Parathyroid adenoma (tissue), 2 donors: Measurements from ENCODE around the gene TMEM208.

Experiments used
- H2AFZ ChIP-seq: fragments of 300-600 bp; sonication (generic); one replicate; pipeline ENCODE4 v1.7.0; 2017; ENCODE audit warnings: antibody characterized with exemption, mild to moderate bottlenecking
- H3K27ac ChIP-seq: fragments of 300-600 bp; sonication (generic); one replicate; pipeline ENCODE4 v1.7.0; 2017
- H3K27me3 ChIP-seq: fragments of 300-600 bp; sonication (generic); one replicate; pipeline ENCODE4 v1.7.0; 2017; ENCODE audit warnings: low read length; ENCODE audit not compliant: control insufficient read depth, insufficient read depth
- H3K36me3 ChIP-seq: fragments of 300-600 bp; sonication (generic); one replicate; pipeline ENCODE4 v1.7.0; 2017; ENCODE audit warnings: low read length; ENCODE audit not compliant: control insufficient read depth, insufficient read depth
- H3K4me1 ChIP-seq: fragments of 300-600 bp; sonication (generic); one replicate; pipeline ENCODE4 v1.7.0; 2017; ENCODE audit warnings: control low read depth
- H3K4me2 ChIP-seq: fragments of 300-600 bp; sonication (generic); one replicate; pipeline ENCODE4 v1.7.0; 2017; ENCODE audit warnings: low read length
- H3K4me3 ChIP-seq: fragments of 300-600 bp; sonication (generic); one replicate; pipeline ENCODE4 v1.7.0; 2017; ENCODE audit warnings: low read depth, low read length
- H3K79me2 ChIP-seq: fragments of 300-600 bp; sonication (generic); one replicate; pipeline ENCODE4 v1.7.0; 2017; ENCODE audit warnings: control low read depth
- H3K9ac ChIP-seq: fragments of 300-600 bp; sonication (generic); one replicate; pipeline ENCODE4 v1.7.0; 2017; ENCODE audit warnings: mild to moderate bottlenecking
- H3K9me3 ChIP-seq: fragments of 300-600 bp; sonication (generic); one replicate; pipeline ENCODE4 v1.7.0; 2017; ENCODE audit warnings: low read length; ENCODE audit not compliant: control insufficient read depth
- CTCF ChIP-seq: fragments of 300-600 bp; sonication (generic); IDR thresholded peaks from one replicate; pipeline ENCODE4 v1.7.0; 2017; ENCODE audit warnings: antibody characterized with exemption, mild to moderate bottlenecking
- donor health status: primary hyperparathyroidism.

Gene TMEM208

GRCh38 chr16:67226804-67227566 lies at the start of gene TMEM208:
Gene TMEM208 (plus strand): TSS chr16:67227130. CDS start chr16:67227219, 89 bp downstream.
- peak within 1 kb of the TSS; percentile 88 for H3K4me2 ChIP-seq
- no peaks in the 10 kb centered on the region for H3K27me3 ChIP-seq
- peak within 1 kb of the TSS; percentile 46 for H3K27ac ChIP-seq
- no peaks in the 10 kb centered on the region for H3K9me3 ChIP-seq
- TF ChIP-seq CTCF, result no peak
- peaks cover 21% of the 10 kb centered on the region for H3K4me1 ChIP-seq
- H3K79me2 ChIP-seq, result peaks cover 8% of the 10 kb centered on the region
- peak within 1 kb of the TSS; percentile 28 for H3K9ac ChIP-seq
- peak within 1 kb of the TSS; percentile 93 for H3K4me3 ChIP-seq
- peak within 1 kb of the TSS; percentile 54 for H2AFZ ChIP-seq
- H3K36me3 ChIP-seq, result no peaks in the 10 kb centered on the region

- Histone ChIP-seq H3K9ac (no peak overlapping the region), H3K4me1 (peaks cover 15% of the 10 kb centered on the region)
- TF ChIP-seq CTCF, result peak; percentile 12
Measured at GRCh38 chr16:67177743-67178699, 48.9 kb upstream of the TMEM208 start.

GRCh38 chr16:67179421-67180080 lies 47.4 kb upstream of the TMEM208 start:
- H3K36me3 ChIP-seq, result no peaks in the 10 kb centered on the region
- no peak for TF ChIP-seq CTCF
- H3K4me1 ChIP-seq, result peaks cover 12% of the 10 kb centered on the region
- H3K4me3 ChIP-seq, result no peak overlapping the region
- H3K4me2 ChIP-seq, result no peak overlapping the region
- H3K27ac ChIP-seq, result no peak overlapping the region
- H3K27me3 ChIP-seq, result no peaks in the 10 kb centered on the region
- H2AFZ ChIP-seq, result no peak overlapping the region
- H3K9ac ChIP-seq, result no peak overlapping the region
- no peaks in the 10 kb centered on the region for H3K79me2 ChIP-seq
- H3K9me3 ChIP-seq, result no peaks in the 10 kb centered on the region

More at GRCh38 chr16:67177743-67178699, 48.9 kb upstream of the TMEM208 start:
- Histone ChIP-seq H3K27ac (peak overlapping the region; percentile 40), H3K79me2 (no peaks in the 10 kb centered on the region), H3K36me3 (no peaks in the 10 kb centered on the region), H3K27me3 (no peaks in the 10 kb centered on the region), H2AFZ (peak overlapping the region; percentile 86), H3K4me2 (peak overlapping the region; percentile 93), H3K9me3 (no peaks in the 10 kb centered on the region), H3K4me3 (peak overlapping the region; percentile 47)

- H3K4me1 ChIP-seq, result peaks cover 16% of the 10 kb centered on the region
- no peak overlapping the region for H3K4me2 ChIP-seq
- H3K36me3 ChIP-seq, result no peaks in the 10 kb centered on the region
- H3K4me3 ChIP-seq, result no peak overlapping the region
- no peak for TF ChIP-seq CTCF
- H2AFZ ChIP-seq, result no peak overlapping the region
- H3K9ac ChIP-seq, result no peak overlapping the region
- H3K9me3 ChIP-seq, result no peaks in the 10 kb centered on the region
- no peaks in the 10 kb centered on the region for H3K79me2 ChIP-seq
- no peak overlapping the region for H3K27ac ChIP-seq
- no peaks in the 10 kb centered on the region for H3K27me3 ChIP-seq
Measured at GRCh38 chr16:67180166-67180565, 46.8 kb upstream of the TMEM208 start.
